Fibroblast of skin of left biceps (primary cell): ENCODE data around the gene NSDHL.
A peak's percentile ranks its signal among the peaks of the same experiment; 100 is the strongest.
"Not testable (repeated sequence)": the region's sequence is repeated elsewhere in the genome, so short reads cannot be mapped to it uniquely, and the experiment has no call there.

Source experiments
- DNase-seq, 2 experiments: peaks; one replicate each; pipeline ENCODE4 v3.0.0-alpha.2; 2013; ENCODE audit warnings: low read depth in 2 of 2

NSDHL gene

GRCh38 chrX:152830312-152831305 is at the start of gene NSDHL, which contains the start of gene CETN2:
NSDHL (plus strand) TSS chrX:152831063; CDS start chrX:152846325, 15,262 bp downstream.
CETN2 (minus strand) TSS chrX:152830757; CDS start chrX:152830710, 47 bp downstream.
- peak; percentile 84 for DNase-seq

- not testable (repeated sequence) for DNase-seq
Observed at GRCh38 chrX:152787062-152787461, 43.8 kb upstream of the NSDHL start.

- no peak for DNase-seq
Observed at GRCh38 chrX:152798945-152799344, 31.9 kb upstream of the NSDHL start.

- DNase-seq: no peak
Observed at GRCh38 chrX:152806035-152806434, 24.8 kb upstream of the NSDHL start.

- no peak for DNase-seq
Observed at GRCh38 chrX:152810403-152810802, 20.5 kb upstream of the NSDHL start.

- DNase-seq: no peak
Observed at GRCh38 chrX:152813206-152813605, 17.7 kb upstream of the NSDHL start.

- DNase-seq: no peak
Observed at GRCh38 chrX:152814048-152814447, 16.8 kb upstream of the NSDHL start.

GRCh38 chrX:152817078-152817764 is 13.6 kb upstream of the NSDHL start:
- no peak for DNase-seq

GRCh38 chrX:152818356-152818755 is 12.5 kb upstream of the NSDHL start:
- no peak for DNase-seq

- no peak for DNase-seq
Observed at GRCh38 chrX:152819266-152819665, 11.6 kb upstream of the NSDHL start.

GRCh38 chrX:152819732-152820131 is 11.1 kb upstream of the NSDHL start:
- no peak for DNase-seq

GRCh38 chrX:152821145-152821765 is 9.6 kb upstream of the NSDHL start:
- DNase-seq: no peak

- DNase-seq: no peak
Observed at GRCh38 chrX:152822383-152823086, 8.3 kb upstream of the NSDHL start.

GRCh38 chrX:152823657-152824056 is 7.2 kb upstream of the NSDHL start:
- DNase-seq: no peak

- DNase-seq: no peak
Observed at GRCh38 chrX:152824841-152825374, 6.0 kb upstream of the NSDHL start.

- no peak for DNase-seq
Observed at GRCh38 chrX:152831391-152831790, 528 bp downstream of the NSDHL start.

- no peak for DNase-seq
Observed at GRCh38 chrX:152832520-152832919, 1.7 kb downstream of the NSDHL start.

- no peak for DNase-seq
Observed at GRCh38 chrX:152833378-152833777, 2.5 kb downstream of the NSDHL start.

- not testable (repeated sequence) for DNase-seq
Observed at GRCh38 chrX:152835470-152835869, 4.6 kb downstream of the NSDHL start.

GRCh38 chrX:152842772-152843338 is 12.0 kb downstream of the NSDHL start:
- DNase-seq: no peak

GRCh38 chrX:152843852-152844251 is 13.0 kb downstream of the NSDHL start:
- no peak for DNase-seq
